ENCODE results near the gene CENPH. TPM values are rescaled to one million over a fixed set of nuclear protein-coding genes. Genes with fewer than 3 reads are reported as not detected.
"Not testable (repeated sequence)": the region's sequence is repeated elsewhere in the genome, so short reads cannot be mapped to it uniquely, and the experiment has no call there.

The CENPH gene
- total RNA-seq, 1 donor from 2014 or later = 0.53 TPM

- DNase-seq (ENCODE audit: low spot score) = no peak
- no peak for ATAC-seq
These were observed 55.6 kb downstream of the CENPH start for GRCh38 chr5:69245031-69245430.

- DNase-seq (ENCODE audit: low spot score) (no peak), ATAC-seq (no peak)
These were observed 58.6 kb downstream of the CENPH start for GRCh38 chr5:69248019-69248418.

GRCh38 chr5:69250593-69250992, 61.2 kb downstream of the CENPH start:
- ATAC-seq = no peak
- DNase-seq (ENCODE audit: low spot score) = no peak

- no peak for ATAC-seq
These were observed 63.1 kb downstream of the CENPH start for GRCh38 chr5:69252437-69252836.

GRCh38 chr5:69255940-69256339, 66.6 kb downstream of the CENPH start:
- not testable (repeated sequence) for DNase-seq (ENCODE audit: low spot score); ATAC-seq

More at GRCh38 chr5:69252437-69252836, 63.1 kb downstream of the CENPH start:
- no peak for DNase-seq (ENCODE audit: low spot score)

- ATAC-seq (no peak), DNase-seq (ENCODE audit: low spot score) (no peak)
These were observed 68.2 kb downstream of the CENPH start for GRCh38 chr5:69257577-69257976.

Other genes with a start within 250 kb of the CENPH start
- 24.7 TPM for gene SLC30A5, start 95.6 kb upstream of the CENPH start, total RNA-seq
- gene CCNB1, start 22.4 kb upstream of the CENPH start, total RNA-seq = 2.7 TPM
- gene CDK7, start 45.3 kb downstream of the CENPH start, total RNA-seq = 7.6 TPM
- 18.6 TPM for gene CCDC125, start 143.2 kb downstream of the CENPH start, total RNA-seq
- gene AK6, start 179.9 kb downstream of the CENPH start, total RNA-seq = 18.8 TPM
- 20.0 TPM for gene TAF9, start 179.9 kb downstream of the CENPH start, total RNA-seq
- gene RAD17, start 180.2 kb downstream of the CENPH start, total RNA-seq = 8.9 TPM
- gene MARVELD2, start 225.5 kb downstream of the CENPH start, total RNA-seq = 29.7 TPM